Lung (tissue), 12 donors: ENCODE measurements around the gene RABGAP1. TPM values are rescaled to one million over a fixed set of nuclear protein-coding genes. Genes with fewer than 3 reads are reported as not detected.

Experiments used
- ATAC-seq: fragments of 200-7000 bp; cut with Tn5 transposase; one replicate; pipeline ENCODE4 v1.9.1; 2020; ENCODE audit warnings: moderate number of reproducible peaks; ENCODE audit not compliant: insufficient read depth, low FRiP score
- DNase-seq, 3 donors: peaks; one replicate each; pipeline ENCODE4 v3.0.0-alpha.2; 2013 to 2017
- H3K27ac ChIP-seq, 2 donors: one replicate each; pipeline ENCODE4 v1.5.1; 2013; ENCODE audit warnings: mild to moderate bottlenecking in 2 of 2, moderate library complexity in 2 of 2, control low read depth in 1 of 2, inconsistent platforms in 1 of 2, low read depth in 1 of 2, low read length in 1 of 2
- H3K27me3 ChIP-seq, 3 donors: one replicate each; pipeline ENCODE4 v1.5.1; 2013; ENCODE audit warnings: low read length in 2 of 3; ENCODE audit not compliant: control insufficient read depth in 3 of 3, insufficient read depth in 3 of 3
- H3K36me3 ChIP-seq, 4 donors: one replicate each; pipeline ENCODE4 v1.5.1; 2013; ENCODE audit warnings: low read length in 4 of 4, mild to moderate bottlenecking in 1 of 4, moderate library complexity in 1 of 4; ENCODE audit not compliant: control insufficient read depth in 4 of 4, insufficient read depth in 4 of 4
- H3K4me1 ChIP-seq, 5 donors: one replicate each; pipeline ENCODE4 v1.5.1; 2013; ENCODE audit warnings: low read length in 5 of 5, mild to moderate bottlenecking in 2 of 5, moderate library complexity in 1 of 5; ENCODE audit not compliant: control insufficient read depth in 5 of 5, insufficient read depth in 5 of 5
- H3K4me3 ChIP-seq: one replicate; pipeline ENCODE4 v1.5.1; 2013; ENCODE audit warnings: mild to moderate bottlenecking, control low read depth, moderate library complexity
- H3K9ac ChIP-seq, 2 donors: one replicate each; pipeline ENCODE4 v1.5.1; 2013; ENCODE audit warnings: low read length in 2 of 2, control low read depth in 1 of 2; ENCODE audit not compliant: insufficient read depth in 1 of 2
- H3K9me3 ChIP-seq, 4 donors: one replicate each; pipeline ENCODE4 v1.5.1; 2013; ENCODE audit warnings: low read length in 3 of 4, mild to moderate bottlenecking in 1 of 4, moderate library complexity in 1 of 4; ENCODE audit not compliant: control insufficient read depth in 4 of 4, insufficient read depth in 3 of 4
- CTCF ChIP-seq: IDR thresholded peaks from 2 replicates; pipeline ENCODE4 v1.5.1; 2012; ENCODE audit warnings: mild to moderate bottlenecking; ENCODE audit errors: control extremely low read depth, extremely low read depth
- WGBS, 2 donors: extraction: QIAGEN DNeasy Blood & Tissue Kit; methylation state at CpG; one replicate each; pipeline ENCODE4 v1.1.7; 2013; 5-methylcytosine and 5-hydroxymethylcytosine counted together
- polyA plus RNA-seq, 2 donors: library from polyadenylated mRNA; stranded (reverse); fragments of 200-250 nt; gene quantifications; one replicate each; pipeline ENCODE4 v1.2.1, GENCODE V29; 2013
- total RNA-seq, 2 donors: library from RNA; depleted of rRNA in 1 of 2; stranded (reverse); fragments of >200 nt in 1 of 2; gene quantifications; one replicate each; pipeline ENCODE4 v1.2.1, GENCODE V29; 2014 to 2021
- donor health status: control.
- donor health status: control.
- donor health status: Bipolar disorder and iron deficiency.
- donor health status: healthy.
- donor health status: DM: yes; HTN: yes; CAD: no.

RABGAP1 gene
- total and polyA plus RNA-seq, 4 donors = 9.6 to 103 (median 34.9) TPM

GRCh38 chr9:123104807-123105206, 164.0 kb downstream of the RABGAP1 start:
- Histone ChIP-seq H3K27me3 (no peaks in the 10 kb centered on the region), H3K4me1 (no peaks in the 10 kb centered on the region), H3K9ac (no peak overlapping the region), H3K9me3 (no peaks in the 10 kb centered on the region), H3K27ac (no peak overlapping the region), H3K36me3 (peaks cover 12 to 45% (median 25%) of the 10 kb centered on the region in 4 donors), H3K4me3 (no peak overlapping the region)
- TF ChIP-seq CTCF = no peak
- DNase-seq = no peak
- 79 to 88% methylated on average over 7 of the region's 7 CpGs for WGBS, 2 donors
- no peak for ATAC-seq

GRCh38 chr9:123105490-123105889, 164.7 kb downstream of the RABGAP1 start:
- H3K4me3 ChIP-seq = no peak overlapping the region
- TF ChIP-seq CTCF = no peak
- peaks cover 12 to 43% (median 23%) of the 10 kb centered on the region in 4 donors for H3K36me3 ChIP-seq
- H3K9me3 ChIP-seq = no peaks in the 10 kb centered on the region
- 89 to 93% methylated on average over 5 of the region's 5 CpGs for WGBS, 2 donors
- H3K27me3 ChIP-seq = no peaks in the 10 kb centered on the region
- no peak overlapping the region for H3K9ac ChIP-seq
- DNase-seq (no peak), ATAC-seq (no peak)
- no peaks in the 10 kb centered on the region for H3K4me1 ChIP-seq
- H3K27ac ChIP-seq = no peak overlapping the region

DNA sequence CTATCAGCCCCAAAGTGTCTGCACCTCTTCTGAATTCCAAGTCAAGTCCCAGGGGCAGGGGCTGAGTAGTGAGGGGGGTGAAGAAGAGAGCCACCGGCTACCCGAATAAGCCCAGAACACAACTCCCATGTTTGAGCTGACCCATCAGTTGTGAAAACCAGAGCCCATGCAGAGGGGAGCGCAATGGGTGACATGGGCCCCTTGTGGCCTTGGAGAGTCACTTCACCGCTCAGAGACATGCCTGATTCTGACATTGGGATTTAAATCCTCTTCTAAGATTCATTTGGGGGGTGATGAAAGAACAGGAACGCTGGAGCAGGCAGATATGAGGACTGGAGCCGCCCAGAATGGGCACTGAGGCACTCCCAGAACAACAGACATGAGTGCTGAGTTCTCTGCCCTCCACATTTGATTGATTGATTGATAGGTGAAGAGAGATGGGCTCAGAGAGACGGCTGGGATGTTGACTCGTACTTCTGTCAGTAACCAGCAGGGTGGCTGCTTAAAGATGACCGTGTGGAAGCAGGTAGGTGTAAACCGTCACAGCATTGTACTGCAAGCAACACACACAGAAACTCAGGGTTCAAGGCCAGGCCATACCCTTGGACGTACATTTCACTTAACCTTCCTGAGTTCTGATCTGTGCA, 166.9 kb downstream of the RABGAP1 start:
- H3K9me3 ChIP-seq = no peaks in the 10 kb centered on the region
- H3K27me3 ChIP-seq = no peaks in the 10 kb centered on the region
- no peak for ATAC-seq
- WGBS, 2 donors = 83 to 91% methylated on average over 11 of the region's 11 CpGs
- peaks cover 3 to 35% (median 16%) of the 10 kb centered on the region in 4 donors for H3K36me3 ChIP-seq
- DNase-seq = no peak
- H3K9ac ChIP-seq = no peak overlapping the region
- H3K27ac ChIP-seq = no peak overlapping the region
- TF ChIP-seq CTCF = no peak
- peaks cover 0 to 4% (median 0%) of the 10 kb centered on the region in 5 donors for H3K4me1 ChIP-seq
- H3K4me3 ChIP-seq = no peak overlapping the region

GRCh38 chr9:123108976-123109375, 168.2 kb downstream of the RABGAP1 start:
- Histone ChIP-seq H3K9me3 (no peaks in the 10 kb centered on the region), H3K4me3 (no peak overlapping the region), H3K27me3 (no peaks in the 10 kb centered on the region), H3K4me1 (peaks cover 0 to 4% (median 0%) of the 10 kb centered on the region in 5 donors), H3K36me3 (peaks cover 3 to 28% (median 12%) of the 10 kb centered on the region in 4 donors), H3K9ac (no peak overlapping the region), H3K27ac (no peak overlapping the region)
- DNase-seq (no peak), ATAC-seq (no peak)
- WGBS, 2 donors = 88 to 93% methylated on average over 9 of the region's 9 CpGs
- TF ChIP-seq CTCF = no peak
